Measurements from ENCODE around the gene SNCAIP. TPM values are rescaled to one million over a fixed set of nuclear protein-coding genes. Genes with fewer than 3 reads are reported as not detected.

SNCAIP gene
- total RNA-seq, 1 donor from 2014 or later, result 1.4 TPM

- H3K4me1 ChIP-seq, result peaks cover 4% of the 10 kb centered on the region
- intact Hi-C loops (cut with micrococcal nuclease), result no loop called here
- no peak for DNase-seq
- H3K4me3 ChIP-seq, result no peak overlapping the region
- TF ChIP-seq CTCF (IDR thresholded peaks at IDR 0.05; ENCODE audit: borderline replicate concordance), result no peak
- no peaks in the 10 kb centered on the region for H3K9me3 ChIP-seq (replicated peaks)
- H3K36me3 ChIP-seq, result no peaks in the 10 kb centered on the region
- no peak overlapping the region for H3K27ac ChIP-seq (replicated peaks)
- H3K27me3 ChIP-seq (ENCODE audit: low read depth), result no peaks in the 10 kb centered on the region
These were observed 196.6 kb downstream of the SNCAIP start for GRCh38 chr5:122508623-122509022.

Other genes starting within 250 kb of the SNCAIP start
- 4.4 TPM for gene LOX, start 234.0 kb upstream of the SNCAIP start, total RNA-seq
- not detected for gene ZNF474, start 182.7 kb upstream of the SNCAIP start, total RNA-seq